GM19372 (cell line): ENCODE results near the gene SCNN1B.
"Not testable (repeated sequence)": the region's sequence is repeated elsewhere in the genome, so short reads cannot be mapped to it uniquely, and the experiment has no call there.

ENCODE experiments used
- ATAC-seq: cut with Tn5 transposase; IDR thresholded peaks from one replicate; pipeline ENCODE4 v1.9.1; 2021; ENCODE audit warnings: mild to moderate bottlenecking, low read depth, moderate library complexity; ENCODE audit not compliant: unreplicated experiment

Gene SCNN1B

GRCh38 chr16:23348579-23349469 is 46.7 kb downstream of the SCNN1B start:
- no peak for ATAC-seq

GRCh38 chr16:23351360-23351759 is 49.3 kb downstream of the SCNN1B start:
- no peak for ATAC-seq

GRCh38 chr16:23353440-23353839 is 51.3 kb downstream of the SCNN1B start:
- ATAC-seq: no peak

GRCh38 chr16:23354246-23354645 is 52.1 kb downstream of the SCNN1B start:
- no peak for ATAC-seq

- no peak for ATAC-seq
Observed at GRCh38 chr16:23355106-23355670, 53.1 kb downstream of the SCNN1B start.

GRCh38 chr16:23356941-23357340 is 54.8 kb downstream of the SCNN1B start:
- no peak for ATAC-seq

GRCh38 chr16:23357761-23358290 is 55.7 kb downstream of the SCNN1B start:
- ATAC-seq: no peak

GRCh38 chr16:23359092-23359760 is 57.1 kb downstream of the SCNN1B start:
- no peak for ATAC-seq

GRCh38 chr16:23362460-23363317 is 60.6 kb downstream of the SCNN1B start:
- ATAC-seq: no peak

- no peak for ATAC-seq
Observed at GRCh38 chr16:23365602-23366240, 63.6 kb downstream of the SCNN1B start.

- ATAC-seq: not testable (repeated sequence)
Observed at GRCh38 chr16:23366341-23366740, 64.2 kb downstream of the SCNN1B start.

- ATAC-seq: no peak
Observed at GRCh38 chr16:23367564-23367963, 65.5 kb downstream of the SCNN1B start.

- ATAC-seq: no peak
Observed at GRCh38 chr16:23367988-23368387, 65.9 kb downstream of the SCNN1B start.

- ATAC-seq: no peak
Observed at GRCh38 chr16:23368469-23368868, 66.4 kb downstream of the SCNN1B start.

GRCh38 chr16:23369416-23369815 is 67.3 kb downstream of the SCNN1B start:
- no peak for ATAC-seq

- no peak for ATAC-seq
Observed at GRCh38 chr16:23371368-23371767, 69.3 kb downstream of the SCNN1B start.

GRCh38 chr16:23373436-23374219 is 71.5 kb downstream of the SCNN1B start:
- ATAC-seq: no peak

- no peak for ATAC-seq
Observed at GRCh38 chr16:23374721-23375510, 72.8 kb downstream of the SCNN1B start.
